ENCODE measurements around the gene LAPTM5.

LAPTM5 gene

DNA sequence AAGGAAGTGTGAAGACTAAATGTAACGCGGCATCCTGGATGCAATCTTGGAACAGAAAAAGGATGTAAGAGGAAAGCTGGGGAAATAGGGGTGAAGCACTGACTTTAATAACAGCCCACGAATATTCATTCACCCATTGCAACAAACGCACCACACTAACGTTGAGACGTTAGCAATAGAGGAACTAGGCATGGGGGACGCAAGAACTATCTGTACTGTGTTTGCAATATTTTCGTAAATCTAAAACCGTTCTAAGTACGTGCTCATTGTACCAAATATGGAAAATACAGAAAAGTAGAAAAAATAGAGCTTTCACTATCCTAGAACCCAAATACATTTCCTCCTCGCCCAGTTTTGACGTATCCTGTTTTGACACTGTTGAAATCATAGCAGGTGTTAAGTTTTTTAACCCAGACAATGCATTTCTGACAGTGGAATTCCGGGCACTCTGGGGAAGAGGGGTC lies 3.9 kb downstream of the LAPTM5 start:
- TF ChIP-seq, protein P1, sequence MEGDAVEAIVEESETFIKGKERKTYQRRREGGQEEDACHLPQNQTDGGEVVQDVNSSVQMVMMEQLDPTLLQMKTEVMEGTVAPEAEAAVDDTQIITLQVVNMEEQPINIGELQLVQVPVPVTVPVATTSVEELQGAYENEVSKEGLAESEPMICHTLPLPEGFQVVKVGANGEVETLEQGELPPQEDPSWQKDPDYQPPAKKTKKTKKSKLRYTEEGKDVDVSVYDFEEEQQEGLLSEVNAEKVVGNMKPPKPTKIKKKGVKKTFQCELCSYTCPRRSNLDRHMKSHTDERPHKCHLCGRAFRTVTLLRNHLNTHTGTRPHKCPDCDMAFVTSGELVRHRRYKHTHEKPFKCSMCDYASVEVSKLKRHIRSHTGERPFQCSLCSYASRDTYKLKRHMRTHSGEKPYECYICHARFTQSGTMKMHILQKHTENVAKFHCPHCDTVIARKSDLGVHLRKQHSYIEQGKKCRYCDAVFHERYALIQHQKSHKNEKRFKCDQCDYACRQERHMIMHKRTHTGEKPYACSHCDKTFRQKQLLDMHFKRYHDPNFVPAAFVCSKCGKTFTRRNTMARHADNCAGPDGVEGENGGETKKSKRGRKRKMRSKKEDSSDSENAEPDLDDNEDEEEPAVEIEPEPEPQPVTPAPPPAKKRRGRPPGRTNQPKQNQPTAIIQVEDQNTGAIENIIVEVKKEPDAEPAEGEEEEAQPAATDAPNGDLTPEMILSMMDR (IDR thresholded peaks at IDR 0.05), result no peak

GRCh38 chr1:30753118-30753517 lies 4.5 kb downstream of the LAPTM5 start:
- TF ChIP-seq, protein P1 (IDR thresholded peaks at IDR 0.05), result no peak

DNA sequence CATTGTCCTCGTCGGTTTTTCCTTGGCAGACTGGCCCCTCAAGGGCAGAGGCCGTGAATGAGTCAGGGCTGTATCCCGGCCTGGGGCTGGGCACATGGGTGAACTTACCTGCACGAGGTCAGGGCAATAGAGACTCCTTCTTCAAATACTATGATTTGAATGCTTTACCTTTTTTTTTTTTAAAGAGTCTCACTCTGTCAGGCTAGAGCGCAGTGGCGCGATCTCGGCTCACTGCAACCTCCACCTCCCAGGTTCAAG lies 5.0 kb downstream of the LAPTM5 start:
- TF ChIP-seq, protein P1 (IDR thresholded peaks at IDR 0.05), result no peak

- TF ChIP-seq, protein P1 (IDR thresholded peaks at IDR 0.05), result no peak
Observed at GRCh38 chr1:30751830-30752650, 5.5 kb downstream of the LAPTM5 start.

DNA sequence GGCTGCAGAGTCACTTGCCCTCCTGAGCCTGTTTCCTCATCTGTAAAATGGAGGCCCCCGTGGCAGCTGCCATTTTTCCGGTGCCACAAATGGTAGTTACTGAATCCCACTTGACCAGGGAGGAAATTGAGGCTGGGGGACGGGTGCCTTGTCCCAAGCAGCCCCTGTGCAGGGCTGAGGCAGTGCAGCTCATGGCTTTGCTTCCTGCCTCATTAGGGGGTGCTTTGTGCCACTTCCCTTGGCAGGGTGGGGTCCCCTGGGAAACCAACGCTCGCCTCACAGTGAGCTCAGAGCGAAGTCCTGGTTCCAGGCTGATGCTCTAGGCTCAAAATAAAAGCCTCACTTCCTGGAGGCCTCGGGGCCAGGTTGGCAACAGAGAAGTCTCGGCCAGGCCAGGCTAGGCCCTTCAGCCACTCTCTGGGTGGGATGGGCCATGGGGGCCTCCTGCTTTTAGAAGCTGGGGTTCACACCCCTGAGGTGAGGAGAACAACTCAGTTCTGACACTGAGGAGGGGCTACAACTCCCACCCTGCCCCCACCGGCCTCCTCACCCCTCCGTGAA lies 6.8 kb downstream of the LAPTM5 start:
- TF ChIP-seq, protein P1 (IDR thresholded peaks at IDR 0.05), result no peak

GRCh38 chr1:30749691-30750583 lies 7.6 kb downstream of the LAPTM5 start:
- TF ChIP-seq, protein P1 (IDR thresholded peaks at IDR 0.05), result no peak

DNA sequence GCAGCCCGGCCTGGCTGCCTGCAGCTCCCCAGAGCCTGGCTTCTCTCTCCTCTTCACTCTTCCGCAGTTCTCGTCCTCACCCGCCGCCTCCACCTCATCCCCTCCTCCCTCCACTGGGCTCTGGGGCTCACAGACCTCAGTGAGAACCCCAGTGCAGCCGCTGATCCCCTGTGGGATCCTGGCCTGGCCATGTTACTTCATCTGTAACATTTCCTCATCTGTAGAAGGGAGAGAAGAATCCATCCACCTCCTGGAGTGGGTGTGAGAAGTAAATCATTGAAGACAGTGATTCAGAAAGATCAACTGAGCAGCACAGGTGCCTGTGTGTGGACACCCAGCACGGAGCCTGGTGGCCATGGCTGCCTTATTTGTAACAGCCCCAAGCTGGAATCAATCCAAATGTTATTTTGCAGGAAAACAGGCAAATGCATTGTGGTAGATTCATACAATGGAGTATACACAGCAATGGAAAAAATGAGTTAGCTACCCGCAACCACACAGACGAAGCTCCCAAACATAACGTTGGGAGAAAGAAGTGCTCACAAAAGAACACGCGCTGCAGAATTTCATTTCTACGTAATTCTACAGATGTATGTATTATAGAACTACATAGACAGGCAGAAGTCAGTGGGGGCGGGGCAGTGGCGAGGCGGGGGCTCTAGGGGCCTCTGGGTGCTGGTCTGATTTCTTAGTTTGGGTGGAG lies 8.7 kb downstream of the LAPTM5 start:
- TF ChIP-seq, protein P1 (IDR thresholded peaks at IDR 0.05), result no peak

All from LNCAP (cell line).